ENCODE measurements around the gene SPTB. TPM values are rescaled to one million over a fixed set of nuclear protein-coding genes. Genes with fewer than 3 reads are reported as not detected.

The SPTB gene
- total and polyA plus RNA-seq, 7 donors: 0.49 to 2.9 (median 1.3) TPM; not detected in 1

DNA sequence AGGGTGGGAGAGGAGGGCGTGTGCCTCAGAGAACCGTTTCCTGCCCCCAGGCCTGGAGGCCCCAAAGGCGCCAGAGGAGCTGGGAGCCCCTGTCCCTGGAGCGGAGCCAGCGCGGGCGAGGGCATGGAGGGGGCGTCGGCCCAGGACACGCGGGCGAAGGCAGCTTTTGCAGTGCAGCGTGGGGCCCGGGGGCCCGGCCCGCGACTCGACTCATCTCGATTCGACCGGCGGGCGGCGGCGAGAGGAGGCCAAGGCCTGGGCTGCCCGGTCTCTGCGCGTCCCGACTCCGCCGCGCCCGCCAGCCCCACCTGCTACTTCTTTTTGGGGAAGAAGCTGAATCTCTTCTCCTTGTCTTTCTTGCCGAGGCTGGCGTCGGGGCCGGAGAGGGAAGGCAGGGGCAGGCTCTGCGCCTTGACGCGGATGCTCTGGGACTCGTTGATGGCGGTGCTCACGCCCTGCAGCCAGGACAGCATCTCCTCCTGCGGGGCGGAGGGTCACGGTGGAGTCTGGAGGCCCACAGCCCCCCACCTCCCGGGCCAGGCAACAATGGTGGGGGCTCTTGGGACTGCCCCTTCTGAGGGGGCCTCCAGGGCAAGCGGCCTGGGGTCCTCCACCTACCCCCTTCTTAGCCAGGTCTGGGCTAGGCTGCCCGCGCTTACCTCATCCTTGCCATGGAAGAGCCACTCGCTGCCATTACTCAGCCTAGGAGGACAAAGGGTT, 130.6 kb downstream of the SPTB start:
- Histone ChIP-seq H3K36me3 (peaks cover 0 to 46% (median 8%) of the 10 kb centered on the region in 4 donors), H3K9me3 (no peaks in the 10 kb centered on the region), H3K27ac (no peak overlapping the region), H3K27me3 (no peaks in the 10 kb centered on the region), H3K4me1 (peaks cover 0 to 24% (median 21%) of the 10 kb centered on the region in 4 donors), H3K4me3 (no peak overlapping the region)
- DNase-seq: no peak
- intact Hi-C loops (cut with DNase I): loop anchor here (5.0 kb wide), 1 partner anchor 77 kb away; no protein-coding TSS in a partner anchor
- 93 to 95% methylated on average over 51 of the region's 51 CpGs for WGBS, 2 donors
- no peak for TF ChIP-seq POLR2AphosphoS5 (IDR thresholded peaks at IDR 0.05)
- no peak for TF ChIP-seq EP300 (IDR thresholded peaks at IDR 0.05)
- TF ChIP-seq, protein P1, sequence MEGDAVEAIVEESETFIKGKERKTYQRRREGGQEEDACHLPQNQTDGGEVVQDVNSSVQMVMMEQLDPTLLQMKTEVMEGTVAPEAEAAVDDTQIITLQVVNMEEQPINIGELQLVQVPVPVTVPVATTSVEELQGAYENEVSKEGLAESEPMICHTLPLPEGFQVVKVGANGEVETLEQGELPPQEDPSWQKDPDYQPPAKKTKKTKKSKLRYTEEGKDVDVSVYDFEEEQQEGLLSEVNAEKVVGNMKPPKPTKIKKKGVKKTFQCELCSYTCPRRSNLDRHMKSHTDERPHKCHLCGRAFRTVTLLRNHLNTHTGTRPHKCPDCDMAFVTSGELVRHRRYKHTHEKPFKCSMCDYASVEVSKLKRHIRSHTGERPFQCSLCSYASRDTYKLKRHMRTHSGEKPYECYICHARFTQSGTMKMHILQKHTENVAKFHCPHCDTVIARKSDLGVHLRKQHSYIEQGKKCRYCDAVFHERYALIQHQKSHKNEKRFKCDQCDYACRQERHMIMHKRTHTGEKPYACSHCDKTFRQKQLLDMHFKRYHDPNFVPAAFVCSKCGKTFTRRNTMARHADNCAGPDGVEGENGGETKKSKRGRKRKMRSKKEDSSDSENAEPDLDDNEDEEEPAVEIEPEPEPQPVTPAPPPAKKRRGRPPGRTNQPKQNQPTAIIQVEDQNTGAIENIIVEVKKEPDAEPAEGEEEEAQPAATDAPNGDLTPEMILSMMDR (IDR thresholded peaks at IDR 0.05): no peak
- TF ChIP-seq POLR2A (IDR thresholded peaks at IDR 0.05): no peak

DNA sequence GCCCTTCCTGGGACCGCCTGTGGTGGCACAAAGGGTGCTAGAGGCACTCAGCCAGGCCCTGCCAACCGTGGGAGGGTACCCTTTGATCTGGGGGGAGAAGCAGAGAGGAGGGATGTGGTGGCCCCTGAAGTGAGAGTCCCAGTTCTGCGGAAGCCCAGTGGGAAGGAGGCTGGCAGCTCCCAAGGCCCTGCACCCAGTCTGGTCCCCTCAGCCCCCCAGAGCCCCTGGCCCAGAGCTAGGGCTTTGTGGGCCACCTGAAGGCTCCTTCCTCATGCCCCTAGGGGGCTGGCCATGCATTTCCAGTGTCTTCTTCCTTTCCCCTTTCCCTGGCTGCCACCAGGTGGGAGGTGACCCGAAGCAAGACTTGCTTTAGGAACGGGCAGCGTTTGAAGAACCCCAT, 131.2 kb downstream of the SPTB start:
- H3K9me3 ChIP-seq: no peaks in the 10 kb centered on the region
- no peak for DNase-seq
- no peaks in the 10 kb centered on the region for H3K27me3 ChIP-seq
- TF ChIP-seq EP300 (IDR thresholded peaks at IDR 0.05): no peak
- TF ChIP-seq, protein P1 (IDR thresholded peaks at IDR 0.05): no peak
- no peak for TF ChIP-seq POLR2A (IDR thresholded peaks at IDR 0.05)
- no peak for TF ChIP-seq POLR2AphosphoS5 (IDR thresholded peaks at IDR 0.05)
- H3K4me3 ChIP-seq: no peak overlapping the region
- peaks cover 0 to 24% (median 21%) of the 10 kb centered on the region in 4 donors for H3K4me1 ChIP-seq
- intact Hi-C loops (cut with DNase I): loop anchor here (5.0 kb wide), 1 partner anchor 76 kb away; no protein-coding TSS in a partner anchor
- 88 to 92% methylated on average over 6 of the region's 6 CpGs for WGBS, 2 donors
- H3K36me3 ChIP-seq: peaks cover 6 to 52% (median 14%) of the 10 kb centered on the region in 4 donors
- H3K27ac ChIP-seq: no peak overlapping the region

DNA sequence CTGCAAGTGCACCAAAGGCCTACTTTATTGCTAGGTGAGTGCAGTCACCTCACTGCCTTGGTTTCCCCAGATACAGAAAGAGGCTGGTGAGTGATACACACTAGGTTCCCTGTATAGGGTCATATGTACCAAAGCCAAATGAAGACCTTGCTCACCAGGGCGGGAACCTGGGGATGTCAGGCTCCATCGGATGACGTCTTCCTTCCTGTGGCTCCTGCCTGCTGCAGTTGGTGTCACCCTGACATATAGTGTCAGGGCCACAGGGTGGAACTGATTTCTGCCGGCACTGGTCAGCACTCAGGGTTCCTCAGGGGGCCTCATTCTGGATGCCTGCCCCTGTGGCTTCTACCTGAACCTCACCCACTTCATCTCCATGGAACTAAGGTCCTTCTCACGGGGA, 132.4 kb downstream of the SPTB start:
- Histone ChIP-seq H3K27me3 (no peaks in the 10 kb centered on the region), H3K4me3 (no peak overlapping the region), H3K9me3 (no peaks in the 10 kb centered on the region), H3K36me3 (peaks cover 17 to 64% (median 26%) of the 10 kb centered on the region in 4 donors), H3K4me1 (peaks cover 0 to 24% (median 21%) of the 10 kb centered on the region in 4 donors), H3K27ac (peak overlapping the region in 1 of 4 donors; percentile 70)
- TF ChIP-seq POLR2AphosphoS5 (IDR thresholded peaks at IDR 0.05): no peak
- no peak for TF ChIP-seq EP300 (IDR thresholded peaks at IDR 0.05)
- no peak for TF ChIP-seq POLR2A (IDR thresholded peaks at IDR 0.05)
- TF ChIP-seq, protein P1 (IDR thresholded peaks at IDR 0.05): no peak
- 88 to 89% methylated on average over 5 of the region's 5 CpGs for WGBS, 2 donors
- DNase-seq: no peak
- intact Hi-C loops (cut with DNase I): loop anchor here (5.0 kb wide), 1 partner anchor 75 kb away; no protein-coding TSS in a partner anchor

DNA sequence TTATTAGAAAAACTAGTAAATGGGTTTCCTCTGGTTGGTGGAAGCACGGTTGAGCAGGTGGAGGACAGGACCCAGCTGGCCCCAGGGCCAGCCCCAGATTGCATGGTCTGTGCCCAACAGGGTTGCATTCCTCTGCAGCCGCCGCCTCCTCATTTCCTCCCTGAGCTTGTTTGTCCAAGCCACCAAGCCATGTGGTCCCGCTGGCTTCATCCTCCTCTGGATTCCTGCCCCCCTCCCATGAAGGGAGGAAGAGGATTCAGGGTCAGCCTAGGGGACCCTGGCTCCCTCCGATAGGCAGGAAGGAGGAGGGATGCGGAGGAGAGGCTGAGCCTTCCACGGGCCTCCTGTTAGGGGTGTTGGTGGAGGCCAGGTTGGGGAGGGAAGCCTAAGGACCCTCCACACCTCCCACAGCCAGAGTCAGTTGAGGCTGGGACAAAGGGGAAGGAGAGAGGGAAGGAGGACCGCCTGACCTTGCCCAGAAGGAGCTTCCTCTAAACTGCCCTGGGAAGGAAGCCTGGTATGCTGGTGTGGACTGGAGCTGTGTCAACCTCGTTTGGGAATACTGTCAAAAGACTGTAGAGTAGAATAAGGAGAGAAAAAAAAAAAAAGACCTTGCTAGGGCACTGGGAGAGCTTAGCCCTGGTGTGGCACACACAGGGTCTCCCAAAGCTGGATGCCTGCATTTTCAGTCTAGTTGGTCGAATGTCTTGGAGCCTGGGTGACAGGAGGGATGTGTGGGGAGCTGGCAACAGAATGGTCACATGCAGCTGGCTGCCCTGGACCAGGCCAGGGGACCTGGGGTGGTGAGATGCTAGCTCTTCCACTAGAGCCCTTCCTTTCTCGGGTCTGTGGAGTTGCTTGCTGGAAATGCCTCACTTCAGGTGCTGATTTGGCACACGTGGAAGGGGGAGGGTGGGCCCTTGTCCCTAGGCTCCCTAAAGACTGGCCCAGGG, 133.1 kb downstream of the SPTB start:
- Histone ChIP-seq H3K27me3 (no peaks in the 10 kb centered on the region), H3K4me3 (no peak overlapping the region), H3K4me1 (peaks cover 0 to 24% (median 21%) of the 10 kb centered on the region in 4 donors), H3K36me3 (peaks cover 24 to 71% (median 33%) of the 10 kb centered on the region in 4 donors), H3K27ac (peak overlapping the region; percentile 40 to 72 (median 62)), H3K9me3 (no peaks in the 10 kb centered on the region)
- intact Hi-C loops (cut with DNase I): loop anchor here (5.0 kb wide), 1 partner anchor 74 kb away; no protein-coding TSS in a partner anchor
- WGBS, 2 donors: 71 to 75% methylated on average over 12 of the region's 12 CpGs
- DNase-seq: no peak
- TF ChIP-seq POLR2A (IDR thresholded peaks at IDR 0.05): no peak
- no peak for TF ChIP-seq EP300 (IDR thresholded peaks at IDR 0.05)
- TF ChIP-seq, protein P1 (IDR thresholded peaks at IDR 0.05): no peak
- no peak for TF ChIP-seq POLR2AphosphoS5 (IDR thresholded peaks at IDR 0.05)

Data from sigmoid colon (tissue), 7 donors.